Adrenal gland (tissue), 12 donors: Measurements from ENCODE around the gene FOSL2. TPM values are rescaled to one million over a fixed set of nuclear protein-coding genes. Genes with fewer than 3 reads are reported as not detected.
A peak's percentile ranks its signal among the peaks of the same experiment; 100 is the strongest.

Source experiments
- DNase-seq, 7 donors: peaks; one replicate each; pipeline ENCODE4 v3.0.0-alpha.2; 2019 to 2020
- H3K27ac ChIP-seq, 5 donors: fragments of 200-600 bp; sonication (generic) in 4 of 5; 1 replicate in 3 of 5; 2 replicates in 2 of 5; pipeline versions ENCODE4 v1.5.1 to v1.8.0; 2016 to 2020; ENCODE audit warnings: mild to moderate bottlenecking in 1 of 5
- H3K27me3 ChIP-seq: fragments of 200-600 bp; 2 replicates; pipeline ENCODE4 v1.8.0; 2021
- H3K36me3 ChIP-seq, 2 donors: fragments of 200-600 bp; replicated peaks in 1 of 2; 1 replicate in 1 of 2; 2 replicates in 1 of 2; pipeline versions ENCODE4 v1.5.1 to v1.8.0; 2018 to 2022
- H3K4me1 ChIP-seq, 2 donors: fragments of 200-600 bp; replicated peaks in 1 of 2; 1 replicate in 1 of 2; 2 replicates in 1 of 2; pipeline versions ENCODE4 v1.5.1 to v1.8.0; 2018 to 2021
- H3K4me3 ChIP-seq, 4 donors: fragments of 200-600 bp; sonication (generic) in 3 of 4; one replicate each; pipeline ENCODE4 v1.5.1; 2016 to 2018
- H3K9me3 ChIP-seq, 3 donors: fragments of 200-600 bp; sonication (generic) in 1 of 3; replicated peaks in 1 of 3; 1 replicate in 2 of 3; 2 replicates in 1 of 3; pipeline versions ENCODE4 v1.5.1 to v1.8.0; 2016 to 2021
- CTCF ChIP-seq, 6 experiments: fragments of 450-650 bp in 4 of 6; fragments of 200-600 bp in 2 of 6; sonication (generic) in 1 of 6; IDR thresholded peaks; 1 replicate in 5 of 6; 2 replicates in 1 of 6; pipeline versions ENCODE4 v1.5.1 to v1.8.0; 2016 to 2021; ENCODE audit warnings: antibody characterized with exemption in 6 of 6, mild to moderate bottlenecking in 2 of 6, moderate library complexity in 1 of 6
- POLR2A ChIP-seq, 2 donors: fragments of 450-650 bp; IDR thresholded peaks; one replicate each; pipeline ENCODE4 v1.6.1; 2017; ENCODE audit warnings: antibody characterized with exemption in 2 of 2, mild to moderate bottlenecking in 2 of 2, moderate library complexity in 1 of 2
- WGBS, 4 donors: extraction: QIAGEN DNeasy Blood & Tissue Kit in 2 of 4; methylation state at CpG; one replicate each; pipeline versions ENCODE4 v1.1.5 to v1.1.7; 2013 to 2017; 5-methylcytosine and 5-hydroxymethylcytosine counted together
- intact Hi-C, 2 donors: fragments of 100-400 bp; cut with DNase I; formaldehyde crosslinking; loops; one replicate each; pipeline versions ENCODE4 v1.14.1 to v1.15.0; 2022 to 2023
- polyA plus RNA-seq, 3 donors: library from polyadenylated mRNA; stranded (reverse); fragments of 200-250 nt in 2 of 3; fragments of 350-450 nt in 1 of 3; fragmentation: Illumina TruSeq in 1 of 3; extraction: RNeasy Lipid Tissue Mini Kit (QIAGEN cat#74804) in 1 of 3; gene quantifications; one replicate each; pipeline ENCODE4 v1.2.3, GENCODE V29; 2013 to 2014
- total RNA-seq, 9 donors: library from RNA; depleted of rRNA in 4 of 9; stranded (reverse); fragments of >200 nt in 4 of 9; fragments of 120-200 nt in 1 of 9; fragmentation: NEBNext Ultra II Directional in 1 of 9; extraction: Animal tissue kit (Norgen Biotek cat#: 25700) in 1 of 9; gene quantifications; one replicate each; pipeline versions ENCODE4 v1.1.0 to v1.2.4, GENCODE V29; 2013 to 2023
- donor health status: healthy with polysubstance abuse.
- donor health status: Bipolar disorder and iron deficiency.
- donor health status: DM: yes; HTN: yes; CAD: no.
- donor health status: DM: no; HTN: no; CAD: no.
- donor health status: DM: no; HTN: no; CAD: no.
- donor health status: DM: yes; HTN: yes; CAD: no.

Gene FOSL2
- total and polyA plus RNA-seq, 12 donors, result 66.9 to 760 (median 413) TPM

- H3K4me3 ChIP-seq, result no peak overlapping the region
- TF ChIP-seq CTCF (IDR thresholded peaks at IDR 0.05), result no peak
- TF ChIP-seq POLR2A (IDR thresholded peaks at IDR 0.05), result no peak
- peak overlapping the region in 2 of 5 donors; percentile 94 to 100 for H3K27ac ChIP-seq
- H3K9me3 ChIP-seq, result no peaks in the 10 kb centered on the region
- H3K36me3 ChIP-seq, result peaks cover 0 to 95% of the 10 kb centered on the region in 2 donors
- intact Hi-C loops, result loop anchor here (10.0 kb wide), 2 partner anchors 511 to 701 kb away; partner anchors contain the start of genes BABAM2 (in 1 of the 2) and RBKS (in 1 of the 2)
- DNase-seq, result peak in 2 of 7 donors; percentile 15 to 50
- peaks cover 63 to 88% of the 10 kb centered on the region in 2 donors for H3K4me1 ChIP-seq
- H3K27me3 ChIP-seq, result no peaks in the 10 kb centered on the region
- 64 to 72% (median 70%) methylated on average over 3 of the region's 3 CpGs for WGBS, 4 donors
These were observed 12.9 kb downstream of the FOSL2 start for GRCh38 chr2:28405537-28405936.

- WGBS, 4 donors, result 57 to 84% (median 68%) methylated on average over 10 to 16 of the region's 16 CpGs
- H3K36me3 ChIP-seq, result peaks cover 0 to 99% of the 10 kb centered on the region in 2 donors
- peaks cover 58 to 79% of the 10 kb centered on the region in 2 donors for H3K4me1 ChIP-seq
- peak in 6 of 7 donors; percentile 51 to 77 (median 69) for DNase-seq
- TF ChIP-seq POLR2A (IDR thresholded peaks at IDR 0.05) (no peak), CTCF (IDR thresholded peaks at IDR 0.05) (peak in 1 of 6 experiments; percentile 20)
- H3K27me3 ChIP-seq, result no peaks in the 10 kb centered on the region
- H3K27ac ChIP-seq, result peak overlapping the region; percentile 31 to 100 (median 59)
- peak overlapping the region in 1 of 4 donors; percentile 15 for H3K4me3 ChIP-seq
- intact Hi-C loops, result loop anchor here (10.0 kb wide), 2 partner anchors 512 to 702 kb away; partner anchors contain the start of genes BABAM2 (in 1 of the 2) and RBKS (in 1 of the 2)
- H3K9me3 ChIP-seq, result no peaks in the 10 kb centered on the region
These were observed 13.8 kb downstream of the FOSL2 start for GRCh38 chr2:28406276-28407096.

GRCh38 chr2:28407131-28407975 is 14.7 kb downstream of the FOSL2 start:
- TF ChIP-seq CTCF (IDR thresholded peaks at IDR 0.05), result no peak
- Histone ChIP-seq H3K36me3 (peaks cover 0 to 100% of the 10 kb centered on the region in 2 donors), H3K27ac (peak overlapping the region; percentile 31 to 100 (median 59)), H3K27me3 (no peaks in the 10 kb centered on the region), H3K9me3 (no peaks in the 10 kb centered on the region), H3K4me1 (peaks cover 49 to 77% of the 10 kb centered on the region in 2 donors), H3K4me3 (no peak overlapping the region)
- 56 to 68% (median 65%) methylated on average over 8 of the region's 8 CpGs for WGBS, 4 donors
- peak in 4 of 7 donors; percentile 53 to 61 (median 56) for DNase-seq
- intact Hi-C loops, result loop anchor here (10.0 kb wide), 2 partner anchors 513 to 703 kb away; partner anchors contain the start of genes BABAM2 (in 1 of the 2) and RBKS (in 1 of the 2)
